Neuronal stem cell (in vitro differentiated cells): ENCODE measurements around the gene ZNF764.

Experiments
- DNase-seq: peaks from one replicate; pipeline ENCODE4 v3.0.0-alpha.2; 2013; ENCODE audit warnings: low spot score
- H2AFZ ChIP-seq: one replicate; pipeline ENCODE4 v1.6.1; 2013; ENCODE audit warnings: mild to moderate bottlenecking, low read length, inconsistent platforms
- H2AK5ac ChIP-seq: 2 replicates; pipeline ENCODE4 v1.6.1; 2013; ENCODE audit warnings: low read depth, mild to moderate bottlenecking, inconsistent platforms, low read length, moderate library complexity, mixed read lengths
- H2BK120ac ChIP-seq: 2 replicates; pipeline ENCODE4 v1.6.1; 2013; ENCODE audit warnings: low read depth, mild to moderate bottlenecking, inconsistent platforms, low read length, moderate library complexity, mixed read lengths
- H2BK12ac ChIP-seq: one replicate; pipeline ENCODE4 v1.6.1; 2013; ENCODE audit warnings: low read length, inconsistent platforms
- H2BK15ac ChIP-seq: 2 replicates; pipeline ENCODE4 v1.6.1; 2013; ENCODE audit warnings: mild to moderate bottlenecking, low read length, inconsistent platforms, mixed read lengths
- H2BK5ac ChIP-seq: one replicate; pipeline ENCODE4 v1.6.1; 2013; ENCODE audit warnings: inconsistent platforms, mild to moderate bottlenecking, low read length, moderate library complexity
- H3K14ac ChIP-seq: one replicate; pipeline ENCODE4 v1.6.1; 2013; ENCODE audit warnings: low read length, inconsistent platforms
- H3K18ac ChIP-seq: 2 replicates; pipeline ENCODE4 v1.6.1; 2013; ENCODE audit warnings: low read length, inconsistent platforms
- H3K23ac ChIP-seq: 2 replicates; pipeline ENCODE4 v1.6.1; 2013; ENCODE audit warnings: low read depth, mild to moderate bottlenecking, mixed read lengths, low read length, inconsistent platforms; ENCODE audit not compliant: poor library complexity
- H3K27ac ChIP-seq: replicated peaks from 3 replicates; pipeline ENCODE4 v1.5.1; 2013; ENCODE audit warnings: low read length, inconsistent platforms
- H3K27me3 ChIP-seq, 3 experiments: 2 replicates each; pipeline ENCODE4 v1.6.1; 2013; ENCODE audit warnings: low read length in 3 of 3, mild to moderate bottlenecking in 2 of 3, inconsistent platforms in 1 of 3, low read depth in 1 of 3, mixed read lengths in 1 of 3, moderate library complexity in 1 of 3; ENCODE audit not compliant: control insufficient read depth in 3 of 3, insufficient read depth in 3 of 3
- H3K36me3 ChIP-seq, 2 donors: replicated peaks in 1 of 2; 2 replicates each; pipeline ENCODE4 v1.6.1; 2013; ENCODE audit warnings: low read length in 2 of 2; ENCODE audit not compliant: control insufficient read depth in 2 of 2, insufficient read depth in 2 of 2
- H3K4ac ChIP-seq: 2 replicates; pipeline ENCODE4 v1.6.1; 2013; ENCODE audit warnings: inconsistent platforms, mild to moderate bottlenecking, low read length, moderate library complexity
- H3K4me1 ChIP-seq, 2 donors: 1 replicate in 1 of 2; 2 replicates in 1 of 2; pipeline ENCODE4 v1.6.1; 2013; ENCODE audit warnings: low read length in 2 of 2, low read depth in 1 of 2; ENCODE audit not compliant: control insufficient read depth in 2 of 2, insufficient read depth in 1 of 2
- H3K4me2 ChIP-seq: one replicate; pipeline ENCODE4 v1.6.1; 2013; ENCODE audit warnings: mild to moderate bottlenecking, low read length, inconsistent platforms; ENCODE audit not compliant: insufficient read depth, poor library complexity, severe bottlenecking
- H3K4me3 ChIP-seq, 2 donors: 2 replicates each; pipeline ENCODE4 v1.5.1; 2013; ENCODE audit warnings: low read length in 2 of 2, mild to moderate bottlenecking in 2 of 2, inconsistent platforms in 1 of 2, moderate library complexity in 1 of 2
- H3K79me1 ChIP-seq: one replicate; pipeline ENCODE4 v1.6.1; 2013; ENCODE audit warnings: low read depth, mild to moderate bottlenecking, inconsistent platforms, low read length, moderate library complexity
- H3K9ac ChIP-seq: one replicate; pipeline ENCODE4 v1.6.1; 2013; ENCODE audit warnings: mild to moderate bottlenecking, low read depth, low read length, inconsistent platforms; ENCODE audit not compliant: poor library complexity
- H3K9me3 ChIP-seq, 2 donors: replicated peaks in 1 of 2; 2 replicates each; pipeline versions ENCODE3 to v1.6.1; 2013; ENCODE audit warnings: low read length in 2 of 2, mild to moderate bottlenecking in 2 of 2, inconsistent platforms in 1 of 2, low read depth in 1 of 2, mixed read lengths in 1 of 2, moderate library complexity in 1 of 2; ENCODE audit not compliant: control insufficient read depth in 2 of 2, insufficient read depth in 1 of 2
- H4K8ac ChIP-seq: one replicate; pipeline ENCODE4 v1.6.1; 2013; ENCODE audit warnings: low read depth, mild to moderate bottlenecking, inconsistent platforms, low read length, moderate library complexity
- H4K91ac ChIP-seq: one replicate; pipeline ENCODE4 v1.6.1; 2013; ENCODE audit warnings: low read length, low read depth, mild to moderate bottlenecking, inconsistent platforms; ENCODE audit not compliant: poor library complexity
- WGBS, 2 donors: extraction: QIAGEN DNeasy Blood & Tissue Kit; methylation state at CpG; one replicate each; pipeline ENCODE4 v1.1.7; 2013; ENCODE audit warnings: missing lambda C conversion rate in 2 of 2, mixed read lengths in 1 of 2; ENCODE audit not compliant: insufficient read length in 2 of 2, insufficient replicate concordance in 1 of 2; ENCODE audit errors: extremely low coverage in 2 of 2; 5-methylcytosine and 5-hydroxymethylcytosine counted together

Gene ZNF764

DNA sequence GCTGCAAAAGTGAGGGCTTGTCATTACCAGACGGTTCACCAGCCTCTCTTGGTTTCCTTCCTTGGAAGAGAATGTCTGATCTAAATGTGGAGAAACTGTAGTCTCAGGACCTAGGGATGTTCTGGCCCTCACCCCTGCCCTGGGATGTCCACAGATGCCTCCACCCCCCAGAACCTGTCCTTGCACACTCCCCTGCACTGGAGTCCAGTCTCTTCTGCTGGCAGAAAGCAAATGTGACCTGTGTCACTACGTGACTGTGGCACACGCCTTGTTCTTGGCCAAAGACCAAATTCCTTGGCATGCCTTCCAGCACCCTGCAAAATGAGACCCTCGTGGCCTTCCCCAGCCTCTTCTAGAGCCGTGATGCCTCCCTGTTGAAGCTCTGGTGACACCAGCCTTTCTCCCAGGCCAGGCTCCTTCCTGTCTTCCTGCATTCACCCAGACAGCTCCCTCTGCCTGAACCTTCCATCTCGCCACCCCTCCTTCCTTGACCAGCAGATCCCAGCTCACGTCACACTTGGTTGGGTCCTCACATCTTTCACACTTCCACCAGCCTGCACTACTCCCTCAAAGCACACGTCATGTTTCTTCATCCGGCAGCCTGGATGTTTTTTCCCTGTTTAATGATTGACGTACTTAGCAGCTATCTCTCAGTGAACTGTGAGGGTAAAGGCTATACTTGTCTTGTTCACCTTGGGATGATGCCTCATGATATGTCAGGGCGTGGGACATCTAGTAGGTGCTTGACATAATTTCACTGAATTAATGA is 36.1 kb downstream of the ZNF764 start:
- H3K4me1 ChIP-seq, result peaks cover 0 to 1% of the 10 kb centered on the region in 2 donors
- no peaks in the 10 kb centered on the region for H3K27me3 ChIP-seq
- H2AFZ ChIP-seq, result no peak overlapping the region
- no peak overlapping the region for H3K27ac ChIP-seq
- H3K14ac ChIP-seq, result peak overlapping the region; percentile 23
- H4K91ac ChIP-seq, result no peak overlapping the region
- H2BK15ac ChIP-seq, result peak overlapping the region; percentile 39
- no peak overlapping the region for H3K18ac ChIP-seq
- no peak overlapping the region for H3K23ac ChIP-seq
- no peak overlapping the region for H2BK12ac ChIP-seq
- H3K36me3 ChIP-seq, result peaks cover 10 to 16% of the 10 kb centered on the region in 2 donors
- no peak overlapping the region for H2BK120ac ChIP-seq
- H2BK5ac ChIP-seq, result no peak overlapping the region
- peaks cover 11% of the 10 kb centered on the region for H3K79me1 ChIP-seq
- no peaks in the 10 kb centered on the region for H3K9me3 ChIP-seq
- no CpG with 5 or more reads among the region's 11 CpGs for WGBS, 2 donors
- no peak overlapping the region for H3K4ac ChIP-seq
- H3K9ac ChIP-seq, result no peak overlapping the region
- no peak overlapping the region for H3K4me2 ChIP-seq
- peak overlapping the region in 1 of 2 donors; percentile 33 for H3K4me3 ChIP-seq
- H2AK5ac ChIP-seq, result no peak overlapping the region
- no peak overlapping the region for H4K8ac ChIP-seq
- no peak for DNase-seq

GRCh38 chr16:30521476-30521872 is 36.7 kb downstream of the ZNF764 start:
- Histone ChIP-seq H2BK5ac (no peak overlapping the region), H3K79me1 (peaks cover 11% of the 10 kb centered on the region), H2AK5ac (peak overlapping the region; percentile 63), H4K8ac (no peak overlapping the region), H3K4me1 (peaks cover 0 to 1% of the 10 kb centered on the region in 2 donors), H3K4ac (no peak overlapping the region), H3K18ac (no peak overlapping the region), H3K14ac (peak overlapping the region; percentile 23), H3K9ac (no peak overlapping the region), H2BK12ac (no peak overlapping the region), H3K23ac (no peak overlapping the region), H3K27me3 (no peaks in the 10 kb centered on the region), H3K4me2 (no peak overlapping the region), H4K91ac (no peak overlapping the region), H3K4me3 (no peak overlapping the region), H3K27ac (no peak overlapping the region), H2BK120ac (no peak overlapping the region), H3K36me3 (peaks cover 10 to 16% of the 10 kb centered on the region in 2 donors), H2BK15ac (peak overlapping the region; percentile 39), H3K9me3 (no peaks in the 10 kb centered on the region), H2AFZ (no peak overlapping the region)
- DNase-seq, result no peak
- WGBS, 2 donors, result no CpG with 5 or more reads among the region's 7 CpGs

DNA sequence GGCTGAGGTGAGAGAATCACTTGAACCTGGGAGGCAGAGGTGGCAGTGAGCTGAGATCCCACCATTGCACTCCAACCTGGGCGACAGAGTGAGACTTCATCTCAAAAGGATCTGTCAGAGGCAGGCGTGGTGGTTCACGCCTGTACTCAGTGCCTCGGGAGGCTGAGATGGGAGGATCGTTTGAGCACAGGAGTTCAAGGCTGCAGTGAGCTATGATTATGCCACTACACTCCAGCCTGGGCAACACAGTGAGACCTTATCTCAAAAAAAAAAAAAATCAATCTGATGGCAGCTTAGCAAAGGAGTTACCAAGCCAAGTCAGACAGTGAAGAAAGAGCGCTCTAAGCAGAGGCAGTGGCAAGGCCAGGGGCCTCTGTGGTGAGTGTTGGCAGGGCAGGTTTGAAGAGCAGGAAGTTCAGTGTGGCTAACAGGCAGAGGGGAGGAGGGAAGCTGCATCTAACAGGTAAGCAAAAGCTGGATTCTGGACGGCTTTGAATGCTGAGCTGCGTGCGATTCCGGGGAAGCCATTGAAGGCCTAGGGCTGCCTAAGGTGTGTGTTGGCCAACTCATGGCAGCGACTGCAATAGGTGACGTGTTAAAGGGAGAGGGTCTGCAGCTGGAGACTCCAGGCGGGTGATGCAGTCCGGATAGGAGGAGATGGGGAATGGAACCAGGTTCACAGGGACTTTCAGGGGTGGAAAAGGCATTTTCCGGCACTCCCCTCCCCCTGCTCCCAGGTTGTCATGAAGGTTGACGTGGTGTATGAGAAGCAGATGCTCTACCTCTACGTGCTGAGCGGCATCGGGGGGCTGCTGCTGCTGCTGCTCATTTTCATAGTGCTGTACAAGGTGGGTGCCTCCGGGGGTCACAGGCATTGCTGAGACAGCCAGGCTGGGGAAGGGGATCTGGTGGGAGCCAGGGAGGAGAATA is 38.8 kb downstream of the ZNF764 start:
- no peaks in the 10 kb centered on the region for H3K9me3 ChIP-seq
- H3K23ac ChIP-seq, result peak overlapping the region; percentile 43
- H2BK15ac ChIP-seq, result peak overlapping the region; percentile 55
- no peak for DNase-seq
- no peak overlapping the region for H4K8ac ChIP-seq
- H3K4me2 ChIP-seq, result no peak overlapping the region
- peak overlapping the region; percentile 48 for H2BK5ac ChIP-seq
- peaks cover 2% of the 10 kb centered on the region for H3K79me1 ChIP-seq
- no CpG with 5 or more reads among the region's 20 CpGs for WGBS, 2 donors
- H3K18ac ChIP-seq, result no peak overlapping the region
- no peaks in the 10 kb centered on the region for H3K27me3 ChIP-seq
- no peak overlapping the region for H3K4ac ChIP-seq
- no peak overlapping the region for H3K27ac ChIP-seq
- H2BK12ac ChIP-seq, result peak overlapping the region; percentile 41
- peak overlapping the region; percentile 30 for H4K91ac ChIP-seq
- peaks cover under 1 to 2% of the 10 kb centered on the region in 2 donors for H3K36me3 ChIP-seq
- no peak overlapping the region for H2BK120ac ChIP-seq
- peak overlapping the region; percentile 70 for H2AK5ac ChIP-seq
- H3K4me3 ChIP-seq, result no peak overlapping the region
- no peaks in the 10 kb centered on the region for H3K4me1 ChIP-seq
- H3K9ac ChIP-seq, result no peak overlapping the region
- H2AFZ ChIP-seq, result peak overlapping the region; percentile 15
- no peak overlapping the region for H3K14ac ChIP-seq

GRCh38 chr16:30518552-30518951 is 39.6 kb downstream of the ZNF764 start:
- Histone ChIP-seq H3K9ac (no peak overlapping the region), H3K9me3 (no peaks in the 10 kb centered on the region), H3K18ac (no peak overlapping the region), H3K4ac (no peak overlapping the region), H4K8ac (no peak overlapping the region), H2BK15ac (peak overlapping the region; percentile 24), H2BK12ac (no peak overlapping the region), H3K79me1 (no peaks in the 10 kb centered on the region), H2BK5ac (peak overlapping the region; percentile 53), H2AK5ac (no peak overlapping the region), H2BK120ac (no peak overlapping the region), H4K91ac (no peak overlapping the region), H3K27me3 (no peaks in the 10 kb centered on the region), H3K4me3 (no peak overlapping the region), H3K23ac (peak overlapping the region; percentile 65), H2AFZ (no peak overlapping the region), H3K36me3 (no peaks in the 10 kb centered on the region), H3K27ac (no peak overlapping the region), H3K4me1 (no peaks in the 10 kb centered on the region), H3K4me2 (no peak overlapping the region), H3K14ac (no peak overlapping the region)
- no CpG with 5 or more reads among the region's 10 CpGs for WGBS, 2 donors
- DNase-seq, result no peak
